GM18868 (cell line): ENCODE data around the gene LNPK.
"Not testable (repeated sequence)": the region's sequence is repeated elsewhere in the genome, so short reads cannot be mapped to it uniquely, and the experiment has no call there.

Experiments used
- ATAC-seq: cut with Tn5 transposase; IDR thresholded peaks from one replicate; pipeline ENCODE4 v1.9.1; 2021; ENCODE audit warnings: mild to moderate bottlenecking, moderate library complexity; ENCODE audit not compliant: unreplicated experiment

Gene LNPK

DNA sequence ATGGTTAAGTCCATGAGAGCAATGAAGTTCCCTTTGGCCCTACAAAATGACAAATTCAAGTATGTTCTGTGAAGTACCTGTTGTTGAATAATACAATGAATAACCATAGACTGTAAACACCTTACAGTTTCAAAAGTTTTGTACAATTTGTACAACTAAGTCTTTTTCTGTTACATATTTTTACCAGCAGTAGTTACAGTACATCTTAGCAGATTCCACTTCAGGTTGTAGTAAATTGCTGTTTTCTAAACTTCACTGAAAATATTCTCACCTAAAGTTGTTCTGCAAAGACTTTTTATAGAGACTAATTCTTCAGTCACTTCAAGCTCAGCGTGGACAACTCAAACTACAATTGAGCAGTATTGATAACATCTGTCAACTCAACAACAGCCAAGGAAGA lies 28.7 kb downstream of the LNPK start:
- no peak for ATAC-seq

DNA sequence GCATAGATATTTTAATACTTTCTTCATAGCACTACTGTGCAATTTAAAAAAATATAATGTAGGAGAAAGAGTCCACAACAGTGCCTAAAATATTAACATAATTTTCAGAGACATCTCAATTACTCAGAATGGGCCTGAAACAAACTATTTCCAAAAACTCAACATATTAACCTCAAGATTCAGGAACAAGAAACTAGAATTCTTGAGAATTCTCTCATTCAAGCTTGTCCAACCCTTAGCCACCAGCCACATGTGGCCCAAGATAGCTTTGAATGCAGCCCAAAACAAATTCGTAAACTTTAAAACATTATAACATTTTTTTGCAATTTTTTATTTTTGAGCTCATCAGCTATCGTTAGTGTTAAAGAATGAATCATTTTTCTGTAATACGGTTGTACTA lies 35.2 kb downstream of the LNPK start:
- no peak for ATAC-seq

DNA sequence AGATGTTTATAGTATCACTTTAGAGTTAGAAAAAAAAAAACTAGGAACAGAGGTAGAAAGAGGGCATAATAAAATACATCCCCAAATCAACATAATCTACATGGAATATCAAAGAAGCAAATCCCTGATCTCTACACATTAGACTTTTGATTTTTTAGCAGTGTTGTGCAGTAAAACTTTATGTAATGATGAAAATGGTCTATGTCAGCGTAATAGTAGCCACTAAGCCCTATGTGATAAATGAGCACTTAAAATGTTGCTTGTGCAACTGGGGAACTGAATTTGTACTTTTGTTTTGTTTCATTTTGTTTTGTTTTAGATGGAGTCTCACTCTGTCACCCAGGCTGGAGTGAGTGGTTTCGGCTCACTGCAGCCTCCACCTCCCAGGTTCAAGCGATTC lies 36.3 kb downstream of the LNPK start:
- ATAC-seq: no peak

DNA sequence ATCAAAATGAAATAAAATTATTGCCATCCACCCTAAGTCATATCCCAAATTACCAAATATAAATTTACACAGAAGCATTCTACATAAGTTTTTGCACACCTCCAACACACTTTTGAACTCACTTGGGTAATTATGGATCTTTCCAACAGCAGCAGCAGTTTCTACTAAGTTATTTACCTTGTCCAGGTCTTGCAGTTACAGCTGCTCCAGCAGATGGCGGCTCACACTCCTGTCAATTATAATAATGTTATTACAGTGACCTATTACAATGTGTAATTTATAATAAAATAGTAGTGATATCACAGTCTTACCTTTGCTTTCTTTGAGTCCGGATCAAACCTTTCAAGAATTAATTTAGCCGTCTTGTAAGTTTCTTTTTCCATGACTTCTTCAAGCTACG lies 37.9 kb downstream of the LNPK start:
- ATAC-seq: no peak

DNA sequence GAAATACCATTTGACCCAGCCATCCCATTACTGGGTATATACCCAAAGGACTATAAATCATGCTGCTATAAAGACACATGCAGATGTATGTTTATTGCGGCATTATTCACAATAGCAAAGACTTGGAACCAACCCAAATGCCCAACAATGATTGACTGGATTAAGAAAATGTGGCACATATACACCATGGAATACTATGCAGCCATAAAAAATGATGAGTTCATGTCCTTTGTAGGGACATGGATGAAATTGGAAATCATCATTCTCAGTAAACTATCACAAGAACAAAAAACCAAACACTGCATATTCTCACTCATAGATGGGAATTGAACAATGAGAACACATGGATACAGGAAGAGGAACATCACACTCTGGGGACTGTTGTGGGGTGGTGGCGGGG lies 38.9 kb downstream of the LNPK start:
- not testable (repeated sequence) for ATAC-seq

DNA sequence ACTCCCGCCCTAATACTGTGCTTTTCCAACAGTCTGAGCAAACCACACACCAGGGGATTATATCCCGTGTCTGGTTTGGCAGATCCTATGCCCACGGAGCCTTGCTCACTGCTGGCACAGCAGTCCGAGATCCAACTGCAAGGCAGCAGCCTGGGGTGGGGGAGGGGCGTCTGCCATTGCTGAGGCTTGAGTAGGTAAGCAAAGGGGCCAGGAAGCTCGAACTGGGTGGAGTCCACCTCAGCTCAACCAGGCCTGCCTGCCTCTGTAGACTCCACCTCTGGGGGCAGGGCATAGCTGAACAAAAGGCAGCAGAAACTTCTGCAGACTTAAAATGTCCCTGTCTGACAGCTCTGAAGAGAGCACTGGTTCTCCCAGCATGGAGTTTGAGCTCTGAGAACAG lies 44.2 kb downstream of the LNPK start:
- ATAC-seq: no peak

DNA sequence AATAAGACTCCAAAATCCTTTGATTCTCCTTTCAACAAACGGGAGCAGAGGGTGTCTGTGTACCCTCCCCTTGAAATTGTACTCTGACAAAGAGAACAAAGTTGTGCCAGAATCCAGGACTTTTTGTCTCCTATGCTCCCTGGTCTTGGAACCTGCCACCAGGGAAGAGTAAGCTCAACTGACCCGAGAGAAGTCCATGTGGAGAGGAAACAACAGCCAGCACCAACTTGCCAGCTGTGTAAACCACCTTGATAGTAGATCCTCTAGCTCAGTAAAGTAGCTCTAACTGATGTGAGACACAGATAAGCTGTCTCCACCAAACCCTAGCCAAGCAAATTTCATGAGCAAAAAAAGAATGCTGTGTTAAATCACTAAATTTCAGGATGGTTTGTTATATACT lies 46.9 kb downstream of the LNPK start:
- no peak for ATAC-seq

DNA sequence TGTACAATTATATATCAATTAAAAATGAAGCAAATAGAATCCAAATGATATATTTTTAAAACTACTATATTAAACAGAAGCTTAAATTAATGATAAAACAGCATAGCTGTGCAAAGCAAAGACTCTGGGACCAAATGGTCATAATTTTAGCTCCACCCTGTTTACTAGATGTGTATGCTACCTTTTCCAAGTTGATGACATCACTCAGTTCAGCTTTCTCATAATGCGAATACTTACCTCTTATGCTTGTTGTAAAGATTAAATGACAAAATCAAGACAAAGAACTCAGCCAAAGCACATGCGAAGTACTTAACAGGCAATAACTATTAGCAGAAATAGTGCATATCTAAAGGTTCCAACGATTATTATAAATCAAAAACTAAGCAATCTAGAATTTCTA lies 51.6 kb downstream of the LNPK start:
- no peak for ATAC-seq

DNA sequence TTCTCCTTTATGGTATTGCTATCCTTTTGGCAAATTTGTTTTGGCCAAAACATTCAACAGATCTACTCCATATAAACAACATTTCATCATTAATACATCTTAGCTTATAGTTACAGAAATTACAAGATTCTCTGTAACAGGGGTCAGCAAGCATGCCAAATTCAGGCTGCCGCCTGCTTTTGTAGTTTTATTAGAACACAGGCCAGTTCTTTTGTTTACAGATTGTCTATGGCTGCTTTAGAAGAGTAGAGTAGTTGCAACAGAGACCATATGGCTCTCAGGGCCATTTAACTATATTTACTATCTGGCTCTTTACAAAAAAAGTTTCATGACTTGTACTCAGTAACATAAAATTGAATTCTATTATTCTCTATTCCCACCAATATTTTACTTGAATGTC lies 53.9 kb downstream of the LNPK start:
- no peak for ATAC-seq

DNA sequence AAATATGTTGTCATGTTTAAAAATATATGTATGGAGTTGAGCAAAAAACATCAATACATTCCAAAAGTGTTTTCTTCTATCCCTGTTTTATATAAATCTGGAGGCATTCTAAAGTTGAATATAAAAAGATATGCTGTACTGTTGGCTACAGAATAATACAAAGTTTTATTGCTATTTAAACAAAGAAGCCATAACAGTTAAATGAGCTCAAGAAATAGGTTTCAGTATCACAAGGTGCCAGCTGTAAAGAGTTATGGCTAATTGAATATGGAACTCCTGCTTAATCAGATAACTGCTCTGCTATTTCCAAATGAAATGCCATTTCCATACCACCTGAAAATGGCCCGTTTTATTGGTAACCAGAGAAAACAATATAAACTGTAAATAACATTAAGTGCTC lies 55.0 kb downstream of the LNPK start:
- ATAC-seq: no peak

DNA sequence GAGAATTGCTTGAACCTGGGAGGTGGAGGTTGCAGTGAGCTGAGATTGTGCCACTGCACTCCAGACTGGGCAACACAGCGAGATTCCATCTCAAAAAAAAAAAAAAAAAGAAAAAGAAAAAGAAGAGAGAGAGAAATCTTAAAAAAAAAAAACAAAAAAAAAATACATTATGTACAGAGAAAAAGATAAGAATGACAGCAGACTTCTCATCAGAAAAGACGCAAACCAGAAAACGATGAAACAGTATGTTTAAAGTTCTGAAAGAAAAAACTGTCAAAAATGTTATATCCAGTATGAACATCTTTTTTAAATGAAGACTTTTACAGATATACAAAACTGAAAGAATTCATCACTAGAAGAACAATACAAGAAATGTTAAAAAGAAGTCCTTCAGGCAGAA lies 60.4 kb downstream of the LNPK start:
- no peak for ATAC-seq

DNA sequence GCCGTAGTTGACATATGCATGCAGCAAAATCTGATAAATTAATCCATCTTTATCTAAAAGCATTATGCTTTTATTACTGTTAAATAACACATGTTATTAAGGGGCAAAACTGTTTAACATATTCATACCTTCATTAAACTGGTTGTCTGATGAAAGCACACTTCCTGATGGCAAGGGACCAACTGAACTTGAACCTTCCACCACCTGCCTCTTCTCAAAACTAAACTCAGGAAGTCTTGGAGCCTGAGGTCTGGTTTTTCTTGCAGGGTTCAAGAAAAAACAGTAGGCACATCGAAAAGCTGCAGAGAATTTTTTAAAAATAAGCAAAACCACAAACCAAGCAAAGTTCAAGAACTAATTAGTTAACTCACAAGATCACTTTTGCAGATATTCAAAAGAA lies 64.9 kb downstream of the LNPK start:
- ATAC-seq: no peak

DNA sequence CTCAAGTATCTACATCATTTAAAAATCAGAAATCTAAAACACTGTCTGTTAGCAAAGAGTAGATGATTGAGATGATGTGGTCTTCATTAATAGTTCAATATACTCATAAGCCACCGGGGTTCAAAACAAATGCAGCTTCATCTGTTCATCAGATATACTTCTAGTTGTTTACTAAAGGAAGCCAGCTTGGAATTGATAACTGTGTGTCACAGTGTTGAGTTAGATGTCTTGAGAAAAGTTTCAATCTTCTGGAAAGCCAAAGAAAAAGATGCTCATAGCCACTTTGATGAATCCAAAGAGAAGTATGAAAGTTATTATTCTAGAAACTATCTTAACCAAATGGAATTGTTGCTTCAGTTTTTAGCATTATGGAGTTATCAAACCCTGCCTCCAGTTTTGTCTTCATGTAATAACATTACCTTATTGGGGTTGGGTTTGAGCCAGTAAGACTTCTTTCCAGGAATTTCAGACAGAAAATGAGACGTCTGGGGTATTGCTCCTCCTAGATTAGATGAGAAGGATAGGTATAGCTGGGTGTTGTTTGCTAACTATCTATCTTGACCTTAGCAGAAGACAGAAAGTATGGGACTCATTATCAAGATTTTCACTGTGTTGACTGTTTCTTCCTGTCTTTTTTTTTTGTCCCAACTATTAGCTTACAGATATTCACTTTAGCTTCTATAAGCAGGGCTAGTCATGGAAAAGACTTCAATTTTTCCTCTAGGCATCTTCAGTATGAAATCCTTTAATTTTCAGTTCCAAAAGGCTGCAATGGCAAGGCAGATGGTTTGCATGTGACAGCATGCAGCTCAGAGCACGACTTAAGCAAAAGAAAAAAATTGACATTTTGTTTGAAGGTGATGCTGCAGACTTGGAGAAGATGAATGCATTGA lies 66.5 kb downstream of the LNPK start:
- ATAC-seq: no peak

DNA sequence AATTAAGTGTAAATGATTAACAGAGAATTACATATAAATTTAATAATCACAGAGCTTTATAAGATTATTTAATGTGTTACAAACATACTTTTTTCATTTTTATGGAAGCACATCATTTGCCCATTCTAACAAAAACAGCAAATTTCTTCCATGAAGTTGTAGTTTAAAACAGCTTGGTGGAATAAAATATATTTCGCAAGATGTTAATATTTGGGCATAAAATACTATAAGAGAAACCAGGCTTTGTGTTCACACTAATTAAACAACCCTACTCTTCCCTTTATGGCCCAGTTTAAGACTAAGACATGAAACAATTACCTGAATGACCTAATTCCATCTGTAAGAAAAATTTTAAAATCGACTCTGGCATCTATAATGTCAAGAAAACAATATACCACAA lies 69.4 kb downstream of the LNPK start:
- ATAC-seq: no peak

DNA sequence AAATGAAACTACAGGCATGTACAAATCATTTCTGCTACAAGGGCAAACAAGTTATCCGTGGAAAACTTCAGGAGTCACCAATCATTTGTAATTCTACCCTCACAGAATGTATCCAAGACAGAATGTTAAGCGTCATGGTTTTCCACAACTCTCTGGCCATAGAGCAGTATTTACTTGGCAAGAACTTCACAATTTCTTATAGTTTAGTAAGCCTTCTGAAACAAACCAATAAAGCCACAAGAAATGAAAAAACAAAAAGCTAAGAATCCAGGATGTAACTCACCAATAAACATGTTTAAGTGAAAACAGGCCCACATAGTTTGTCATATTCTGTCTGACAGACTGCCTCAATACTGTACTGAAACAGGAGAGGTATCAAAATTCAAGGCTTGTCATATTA lies 70.3 kb downstream of the LNPK start:
- no peak for ATAC-seq

DNA sequence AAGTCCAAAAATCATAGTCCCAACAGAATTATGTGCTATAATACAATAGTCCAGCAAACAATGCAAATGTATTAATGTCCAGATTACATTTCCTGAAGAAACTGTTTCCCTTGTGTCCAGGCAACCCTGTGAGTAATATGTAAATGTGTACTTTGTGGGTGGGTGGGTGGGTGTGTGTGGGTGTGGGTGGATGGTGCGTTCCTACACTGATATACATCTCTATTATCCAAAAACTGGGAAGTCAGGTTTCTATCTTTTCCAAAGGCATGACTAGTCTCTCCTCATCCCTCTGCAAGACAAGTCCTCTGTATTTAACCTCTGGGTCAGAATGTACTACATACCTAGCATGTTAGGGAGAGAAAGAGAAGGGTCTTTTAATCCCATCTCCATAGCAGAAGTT lies 71.6 kb downstream of the LNPK start:
- ATAC-seq: no peak

DNA sequence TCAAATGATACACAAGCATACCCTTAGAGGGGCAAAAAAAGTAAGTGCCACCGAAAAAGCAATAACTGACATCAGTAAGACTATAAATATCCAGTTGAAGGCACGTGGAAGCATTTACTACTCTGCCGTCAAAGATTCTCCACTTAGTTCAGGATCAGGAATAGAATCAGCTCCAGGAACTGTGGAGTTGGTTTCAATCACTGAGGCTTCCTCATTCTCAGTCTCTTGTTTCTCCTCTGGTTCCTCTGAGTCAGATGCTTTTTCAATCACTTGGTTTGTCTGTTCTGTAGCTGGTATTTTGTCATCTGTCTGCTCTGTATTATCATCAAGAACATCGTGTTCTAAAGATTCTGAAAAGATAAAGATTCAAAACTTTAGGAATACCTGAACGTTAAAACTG lies 72.2 kb downstream of the LNPK start:
- no peak for ATAC-seq

DNA sequence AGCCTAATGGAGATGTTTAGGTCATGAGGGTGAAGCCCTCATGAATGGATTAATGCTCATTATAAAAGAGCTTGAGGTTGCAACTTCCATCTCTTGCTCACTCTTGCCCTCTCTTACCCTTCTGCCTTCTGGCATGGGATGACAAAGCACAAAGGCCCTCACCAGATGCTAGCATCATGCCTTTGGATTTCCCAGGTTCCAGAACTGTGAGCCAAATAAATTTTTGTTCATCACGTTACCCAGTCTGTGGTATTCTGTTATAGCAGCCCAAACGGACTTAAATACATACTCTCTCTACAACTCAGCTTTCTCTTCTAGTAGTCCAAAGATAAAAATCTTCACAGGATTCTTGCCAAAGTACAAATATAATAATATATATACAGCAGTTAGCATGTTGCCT lies 75.8 kb downstream of the LNPK start:
- ATAC-seq: no peak

DNA sequence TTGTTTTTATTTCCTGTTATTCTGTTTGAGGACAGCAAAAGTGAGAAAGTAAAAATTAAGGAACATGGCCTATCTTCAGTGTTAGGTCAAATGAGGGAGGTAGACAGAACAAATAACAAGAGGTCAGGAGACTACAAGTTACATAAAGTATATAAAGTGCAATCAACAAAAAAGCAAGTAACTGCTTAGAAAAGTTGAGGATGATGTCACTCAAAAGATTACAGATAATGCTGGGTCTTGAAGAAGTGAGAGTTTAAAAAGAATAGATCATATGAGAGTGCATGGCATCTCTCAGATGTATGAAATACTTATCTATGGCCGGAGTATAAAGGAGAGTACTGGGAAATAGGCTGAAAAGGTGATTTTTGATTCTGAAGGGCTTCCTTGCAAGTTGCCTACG lies 79.9 kb downstream of the LNPK start:
- no peak for ATAC-seq

DNA sequence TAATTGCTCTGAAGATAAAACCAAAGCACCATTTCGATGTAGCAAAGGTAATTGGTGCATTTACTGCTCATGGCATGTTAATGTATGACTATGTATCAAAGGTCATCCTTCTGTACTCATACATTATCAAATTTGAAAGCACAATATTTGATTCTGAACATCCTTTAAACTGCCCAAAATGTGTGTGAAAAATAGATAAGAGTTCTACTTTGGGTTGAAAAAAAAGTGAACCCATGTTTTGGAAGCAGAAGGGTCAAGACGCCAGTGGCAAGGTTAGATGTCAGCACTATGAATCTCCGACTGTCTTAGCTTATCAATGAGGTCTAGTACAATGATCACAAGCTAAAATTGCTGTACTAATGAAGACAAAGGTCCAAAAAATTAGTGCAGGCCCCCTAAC lies 83.1 kb downstream of the LNPK start:
- no peak for ATAC-seq

DNA sequence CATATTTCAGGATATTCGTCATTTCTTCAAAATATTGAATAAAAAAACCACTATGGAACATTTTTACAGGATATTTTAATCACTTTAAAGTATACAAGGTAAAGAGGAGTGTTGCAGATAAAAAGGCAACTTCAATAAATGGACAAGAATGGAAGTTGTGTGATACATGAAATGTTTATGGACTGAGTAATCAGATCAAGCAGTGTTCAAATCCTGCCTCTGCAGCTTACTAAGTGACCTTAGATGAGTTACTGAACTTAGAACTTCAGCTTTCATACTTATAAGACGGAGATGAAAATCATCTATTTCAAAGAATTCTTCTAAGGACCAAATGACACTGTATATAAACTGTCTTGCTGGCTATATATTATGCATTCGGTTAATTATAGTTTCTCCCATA lies 87.2 kb downstream of the LNPK start:
- no peak for ATAC-seq

DNA sequence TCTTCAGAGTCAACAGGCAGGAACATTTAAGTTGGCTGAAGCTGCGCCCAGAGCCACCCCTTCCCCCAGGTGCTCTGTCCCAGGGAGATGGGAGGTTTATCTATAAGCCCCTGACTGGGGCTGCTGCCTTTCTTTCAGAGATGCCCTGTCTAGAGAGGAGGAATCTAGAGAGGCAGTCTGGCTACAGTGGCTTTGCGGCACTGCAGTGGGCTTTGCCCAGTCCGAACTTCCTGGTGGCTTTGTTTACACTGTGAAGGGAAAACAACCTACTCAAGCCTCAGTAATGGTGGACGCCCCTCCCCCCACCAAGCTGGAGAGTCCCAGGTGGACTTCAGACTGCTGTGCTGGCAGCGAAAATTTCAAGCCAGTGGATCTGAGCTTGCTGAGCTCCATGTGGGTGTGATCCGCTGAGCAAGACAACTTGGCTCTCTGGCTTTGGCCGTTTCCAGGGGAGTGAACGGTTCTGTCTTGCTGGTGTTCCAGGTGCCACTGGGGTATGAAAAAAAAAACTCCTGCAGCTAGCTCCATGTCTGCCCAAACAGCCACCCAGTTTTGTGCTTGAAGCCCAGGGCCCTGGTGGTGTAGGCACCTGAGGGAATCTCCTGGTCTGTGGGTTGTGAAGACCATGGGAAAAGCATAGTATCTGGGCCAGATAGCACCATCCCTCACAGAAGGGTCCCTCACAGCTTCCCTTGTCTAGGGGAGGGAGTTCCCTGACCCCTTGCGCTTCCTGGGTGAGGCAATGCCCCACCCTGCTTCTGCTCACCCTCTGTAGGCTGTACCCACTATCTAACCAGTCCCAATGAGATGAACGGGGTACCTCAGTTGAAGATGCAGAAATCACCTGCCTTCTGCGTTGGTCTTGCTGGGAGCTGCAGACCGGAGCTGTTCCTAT lies 88.0 kb downstream of the LNPK start:
- ATAC-seq: not testable (repeated sequence)
